Testis (tissue), 3 donors: Measurements from ENCODE around the gene DMD. TPM values are rescaled to one million over a fixed set of nuclear protein-coding genes. Genes with fewer than 3 reads are reported as not detected.

ENCODE experiments used
- DNase-seq: peaks from one replicate; pipeline ENCODE4 v3.0.0-alpha.2; 2019
- H3K27ac ChIP-seq, 2 donors: fragments of 200-600 bp; sonication (generic); one replicate each; pipeline ENCODE4 v1.5.1; 2019
- H3K27me3 ChIP-seq: fragments of 200-600 bp; sonication (generic); one replicate; pipeline ENCODE4 v1.5.1; 2019
- H3K36me3 ChIP-seq: fragments of 200-600 bp; sonication (generic); one replicate; pipeline ENCODE4 v1.5.1; 2017; ENCODE audit warnings: low read depth; ENCODE audit errors: missing control alignments
- H3K4me1 ChIP-seq: fragments of 200-600 bp; sonication (generic); one replicate; pipeline ENCODE4 v1.5.1; 2019
- H3K4me3 ChIP-seq, 2 donors: fragments of 200-600 bp; sonication (generic); one replicate each; pipeline ENCODE4 v1.5.1; 2017 to 2019
- H3K9me3 ChIP-seq: fragments of 200-600 bp; sonication (generic); one replicate; pipeline ENCODE4 v1.5.1; 2017
- CTCF ChIP-seq, 3 experiments: fragments of 450-650 bp in 2 of 3; fragments of 200-600 bp in 1 of 3; sonication (generic) in 1 of 3; IDR thresholded peaks; one replicate each; pipeline ENCODE4 v1.5.1; 2016 to 2019; ENCODE audit warnings: antibody characterized with exemption in 3 of 3, mild to moderate bottlenecking in 2 of 3, moderate library complexity in 1 of 3
- POLR2A ChIP-seq: fragments of 450-650 bp; IDR thresholded peaks from one replicate; pipeline ENCODE4 v1.6.1; 2017; ENCODE audit warnings: antibody characterized with exemption, mild to moderate bottlenecking, moderate library complexity
- WGBS, 2 donors: methylation state at CpG; one replicate each; pipeline ENCODE4 v1.1.5; 2018; 5-methylcytosine and 5-hydroxymethylcytosine counted together
- intact Hi-C: fragments of 100-400 bp; cut with DNase I; formaldehyde crosslinking; loops from one replicate; pipeline ENCODE4 v1.15.1; 2023; ENCODE audit warnings: low total_unique reads
- polyA plus RNA-seq: library from polyadenylated mRNA; stranded (reverse); fragments of 350-450 nt; fragmentation: Illumina TruSeq; extraction: RNeasy Lipid Tissue Mini Kit (QIAGEN cat#74804); gene quantifications from one replicate; pipeline ENCODE4 v1.2.3, GENCODE V29; 2014; ENCODE audit warnings: low read depth, low replicate concordance; ENCODE audit not compliant: insufficient read depth
- total RNA-seq, 2 donors: library from RNA; depleted of rRNA; stranded (reverse); fragments of >200 nt; gene quantifications; one replicate each; pipeline ENCODE4 v1.2.3, GENCODE V29; 2016

The DMD gene
- total and polyA plus RNA-seq, 3 donors from 2014 or later, result 11.3 to 34.1 (median 24.2) TPM

DNA sequence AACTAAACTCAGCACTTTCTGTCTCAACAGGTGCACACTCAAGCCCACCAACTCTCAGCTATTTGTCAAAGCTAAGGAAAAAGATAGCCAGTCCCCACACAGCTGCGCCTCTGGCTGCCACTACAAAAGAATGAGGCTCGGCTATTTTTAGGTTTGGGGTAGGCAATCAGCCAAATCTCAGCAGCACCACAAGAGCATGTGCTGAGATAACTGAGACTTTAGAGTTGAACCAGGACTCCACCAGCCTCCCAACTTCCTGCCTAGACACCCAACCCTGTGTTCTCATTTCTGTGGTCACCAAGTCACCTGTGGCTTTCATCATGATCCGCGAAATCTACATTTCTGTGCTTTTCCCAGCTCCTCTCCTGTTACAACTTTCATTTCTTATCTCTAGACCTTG lies 28.0 kb downstream of the DMD start:
- H3K4me1 ChIP-seq, result no peaks in the 10 kb centered on the region
- no peak overlapping the region for H3K27ac ChIP-seq
- WGBS, 2 donors, result 21 to 38% methylated on average over 4 of the region's 4 CpGs
- H3K9me3 ChIP-seq, result no peaks in the 10 kb centered on the region
- intact Hi-C loops, result no loop called here
- peak; percentile 50 for DNase-seq
- no peaks in the 10 kb centered on the region for H3K27me3 ChIP-seq
- no peak for TF ChIP-seq POLR2A
- TF ChIP-seq CTCF (IDR thresholded peaks at IDR 0.05), result no peak
- no peak overlapping the region for H3K4me3 ChIP-seq
- H3K36me3 ChIP-seq, result no peaks in the 10 kb centered on the region

- no peak for DNase-seq
- H3K36me3 ChIP-seq, result no peaks in the 10 kb centered on the region
- no peak overlapping the region for H3K4me3 ChIP-seq
- H3K4me1 ChIP-seq, result no peaks in the 10 kb centered on the region
- TF ChIP-seq POLR2A (no peak), CTCF (IDR thresholded peaks at IDR 0.05) (no peak)
- H3K27ac ChIP-seq, result no peak overlapping the region
- intact Hi-C loops, result no loop called here
- 17 to 20% methylated on average over 1 of the region's 1 CpG for WGBS, 2 donors
- no peaks in the 10 kb centered on the region for H3K9me3 ChIP-seq
- H3K27me3 ChIP-seq, result no peaks in the 10 kb centered on the region
Measured at GRCh38 chrX:33178690-33179089, 32.7 kb downstream of the DMD start.

- Histone ChIP-seq H3K4me3 (no peak overlapping the region), H3K9me3 (no peaks in the 10 kb centered on the region), H3K36me3 (no peaks in the 10 kb centered on the region), H3K4me1 (no peaks in the 10 kb centered on the region), H3K27me3 (no peaks in the 10 kb centered on the region), H3K27ac (no peak overlapping the region)
- 81 to 89% methylated on average over 4 of the region's 4 CpGs for WGBS, 2 donors
- TF ChIP-seq CTCF (IDR thresholded peaks at IDR 0.05) (no peak), POLR2A (no peak)
- DNase-seq, result no peak
- intact Hi-C loops, result no loop called here
Measured at GRCh38 chrX:33178218-33178617, 33.1 kb downstream of the DMD start.

DNA sequence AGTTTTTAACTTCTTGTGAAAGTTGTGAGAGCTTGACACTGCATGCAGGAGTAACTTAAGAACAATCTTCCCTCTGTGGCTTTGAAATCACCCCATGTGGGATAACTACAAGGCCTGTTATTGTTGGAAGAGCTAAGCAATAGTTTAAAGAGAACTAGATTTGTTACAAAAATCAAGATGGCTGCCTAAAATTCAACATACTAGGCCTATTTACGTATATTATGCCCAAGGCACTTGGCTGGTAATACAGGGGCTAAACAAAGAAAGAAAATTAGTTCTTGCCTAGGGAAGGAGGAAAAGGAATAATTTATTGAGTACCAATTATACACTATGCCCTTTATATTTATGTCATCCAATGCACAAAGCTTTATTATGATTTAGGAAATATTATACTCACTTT lies 36.1 kb downstream of the DMD start:
- H3K36me3 ChIP-seq, result no peaks in the 10 kb centered on the region
- no peak overlapping the region for H3K4me3 ChIP-seq
- intact Hi-C loops, result no loop called here
- WGBS, 2 donors, result 75 to 100% methylated on average over 1 of the region's 1 CpG
- H3K9me3 ChIP-seq, result no peaks in the 10 kb centered on the region
- H3K27ac ChIP-seq, result no peak overlapping the region
- TF ChIP-seq POLR2A (no peak), CTCF (IDR thresholded peaks at IDR 0.05) (no peak)
- no peaks in the 10 kb centered on the region for H3K4me1 ChIP-seq
- no peaks in the 10 kb centered on the region for H3K27me3 ChIP-seq
- no peak for DNase-seq

- WGBS, 2 donors, result 93 to 100% methylated on average over 2 of the region's 2 CpGs
- no peak overlapping the region for H3K4me3 ChIP-seq
Measured at GRCh38 chrX:33171041-33171440, 40.3 kb downstream of the DMD start.

More at GRCh38 chrX:33171041-33171440, 40.3 kb downstream of the DMD start:
- no peaks in the 10 kb centered on the region for H3K36me3 ChIP-seq
- H3K4me1 ChIP-seq, result no peaks in the 10 kb centered on the region
- DNase-seq, result no peak
- H3K27ac ChIP-seq, result no peak overlapping the region
- intact Hi-C loops, result no loop called here
- H3K9me3 ChIP-seq, result no peaks in the 10 kb centered on the region
- H3K27me3 ChIP-seq, result no peaks in the 10 kb centered on the region
- TF ChIP-seq CTCF (IDR thresholded peaks at IDR 0.05) (no peak), POLR2A (no peak)
